ENCODE data around the gene MGST2.
"Not testable (repeated sequence)": the region's sequence is repeated elsewhere in the genome, so short reads cannot be mapped to it uniquely, and the experiment has no call there.

Gene MGST2

GRCh38 chr4:139665690-139666529 is at the start of gene MGST2:
Gene MGST2, plus strand, starts transcription at chr4:139665819. Its CDS starts 201 bp downstream, at chr4:139666020.
- DNase-seq = peak; percentile 23 to 40

GRCh38 chr4:139617702-139618490 is 47.7 kb upstream of the MGST2 start:
- no peak for DNase-seq

GRCh38 chr4:139619644-139620043 is 46.0 kb upstream of the MGST2 start:
- DNase-seq = no peak

- no peak for DNase-seq
Measured at GRCh38 chr4:139622901-139623381, 42.7 kb upstream of the MGST2 start.

GRCh38 chr4:139624441-139625092 is 41.1 kb upstream of the MGST2 start:
- no peak for DNase-seq

- DNase-seq = no peak
Measured at GRCh38 chr4:139625093-139625455, 40.5 kb upstream of the MGST2 start.

GRCh38 chr4:139625482-139625881 is 40.1 kb upstream of the MGST2 start:
- DNase-seq = no peak

- DNase-seq = no peak
Measured at GRCh38 chr4:139628184-139629012, 37.2 kb upstream of the MGST2 start.

GRCh38 chr4:139629436-139630125 is 36.0 kb upstream of the MGST2 start:
- no peak for DNase-seq

- DNase-seq = no peak
Measured at GRCh38 chr4:139630126-139630495, 35.5 kb upstream of the MGST2 start.

- DNase-seq = no peak
Measured at GRCh38 chr4:139630991-139631390, 34.6 kb upstream of the MGST2 start.

- DNase-seq = no peak
Measured at GRCh38 chr4:139631791-139632190, 33.8 kb upstream of the MGST2 start.

GRCh38 chr4:139632739-139633138 is 32.9 kb upstream of the MGST2 start:
- DNase-seq = not testable (repeated sequence)

- no peak for DNase-seq
Measured at GRCh38 chr4:139633195-139633594, 32.4 kb upstream of the MGST2 start.

- DNase-seq = no peak
Measured at GRCh38 chr4:139633661-139634060, 32.0 kb upstream of the MGST2 start.

GRCh38 chr4:139635966-139636365 is 29.7 kb upstream of the MGST2 start:
- DNase-seq = no peak

- DNase-seq = not testable (repeated sequence)
Measured at GRCh38 chr4:139638306-139638705, 27.3 kb upstream of the MGST2 start.

GRCh38 chr4:139639654-139640053 is 26.0 kb upstream of the MGST2 start:
- DNase-seq = no peak

GRCh38 chr4:139641218-139641617 is 24.4 kb upstream of the MGST2 start:
- no peak for DNase-seq

- no peak for DNase-seq
Measured at GRCh38 chr4:139642364-139642763, 23.3 kb upstream of the MGST2 start.

- DNase-seq = no peak
Measured at GRCh38 chr4:139643042-139643895, 22.4 kb upstream of the MGST2 start.

All from CD4-positive, alpha-beta T cell treated with Interleukin-4 for 1 hour (primary cell).